ENCODE measurements around the gene HS3ST5. TPM values are rescaled to one million over a fixed set of nuclear protein-coding genes. Genes with fewer than 3 reads are reported as not detected.
A peak's percentile ranks its signal among the peaks of the same experiment; 100 is the strongest.

HS3ST5 gene
- total RNA-seq, 2 donors from 2014 or later: 0.31 to 2.0 TPM

DNA sequence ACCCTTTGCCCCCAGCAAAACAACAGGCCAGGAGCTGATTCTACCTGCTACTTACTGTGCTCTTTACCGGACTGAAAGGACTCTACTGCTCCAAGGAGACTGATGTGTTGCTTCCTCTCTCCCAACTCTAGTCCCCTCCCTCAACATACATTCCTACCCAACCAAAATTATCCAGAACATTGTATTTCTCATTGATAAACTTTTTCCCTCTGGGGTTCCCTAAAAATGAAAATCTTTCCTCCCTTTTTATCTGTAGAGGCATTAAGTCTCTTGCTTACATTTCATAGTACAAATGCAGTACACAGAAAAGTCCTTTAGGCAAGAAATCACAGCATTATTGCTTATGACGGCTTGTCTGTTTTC is 940 bp upstream of the HS3ST5 start:
- H3K36me3 Mint-ChIP-seq (ENCODE audit: low read depth): no peaks in the 10 kb centered on the region

DNA sequence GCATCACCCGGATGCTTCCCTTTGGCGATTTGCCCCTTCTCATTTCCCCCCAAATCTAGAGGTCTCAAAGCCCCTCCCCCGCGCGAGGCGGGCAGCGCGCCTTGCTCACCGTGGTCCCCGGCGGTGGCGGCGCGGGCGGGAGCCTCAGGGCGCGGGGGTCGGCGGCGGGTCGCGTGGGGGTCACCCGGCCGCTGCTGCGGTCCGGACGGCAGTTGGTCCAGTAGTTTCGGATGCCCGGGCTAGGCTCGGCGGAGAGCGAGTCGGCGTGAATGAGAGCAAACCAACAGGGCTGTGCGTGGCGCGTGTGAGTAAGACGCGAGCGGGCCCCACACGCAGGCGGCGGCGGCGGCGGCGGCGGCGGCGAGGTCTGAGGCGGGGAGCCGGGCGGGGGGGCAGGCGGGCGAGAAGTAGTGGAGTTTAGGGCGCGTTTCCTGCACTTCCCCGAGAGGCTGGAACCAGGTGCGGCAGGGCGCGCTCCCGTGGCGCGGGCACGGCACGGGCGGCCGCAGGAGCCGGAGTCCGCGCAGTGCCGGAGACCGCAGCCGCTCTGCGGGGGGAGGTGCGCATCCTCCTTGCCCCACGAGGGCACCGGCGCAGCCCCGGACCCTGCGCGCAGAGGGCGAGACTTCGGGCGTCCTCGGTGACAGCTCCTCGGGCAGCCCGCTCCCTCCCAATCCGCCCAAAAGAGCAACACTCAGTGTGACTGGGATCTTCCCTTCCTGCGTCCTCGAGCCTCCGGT is 567 bp downstream of the HS3ST5 start:
- Mint-ChIP-seq H3K27ac (no peak overlapping the region), H3K36me3 (ENCODE audit: low read depth) (no peaks in the 10 kb centered on the region), H3K4me1 (peaks cover 27% of the 10 kb centered on the region), H3K4me3 (peak overlapping the region; percentile 76), H3K9me3 (no peaks in the 10 kb centered on the region), H3K27me3 (ENCODE audit: insufficient read depth) (peaks cover 25% of the 10 kb centered on the region)
- Histone ChIP-seq H3K9me3 (ENCODE audit: control insufficient read depth, low read length) (no peaks in the 10 kb centered on the region), H3K4me1 (ENCODE audit: control insufficient read depth, insufficient read depth, low read length) (no peaks in the 10 kb centered on the region), H3K27ac (ENCODE audit: low read depth, low read length) (no peak overlapping the region), H3K27me3 (ENCODE audit: control insufficient read depth, insufficient read depth, low read length, poor library complexity, severe bottlenecking) (peaks cover 11% of the 10 kb centered on the region), H3K4me3 (ENCODE audit: low read length) (peak overlapping the region; percentile 87), H3K9ac (ENCODE audit: extremely low read depth, low read length, poor library complexity, severe bottlenecking) (no peak overlapping the region), H3K36me3 (ENCODE audit: control insufficient read depth, insufficient read depth, low read length) (no peaks in the 10 kb centered on the region)
- 0% methylated on average over 21 to 92 of the region's 92 CpGs for WGBS, 2 experiments (ENCODE audit: insufficient coverage in 1 of 2, insufficient read length in 1 of 2)
- TF ChIP-seq, protein P1, sequence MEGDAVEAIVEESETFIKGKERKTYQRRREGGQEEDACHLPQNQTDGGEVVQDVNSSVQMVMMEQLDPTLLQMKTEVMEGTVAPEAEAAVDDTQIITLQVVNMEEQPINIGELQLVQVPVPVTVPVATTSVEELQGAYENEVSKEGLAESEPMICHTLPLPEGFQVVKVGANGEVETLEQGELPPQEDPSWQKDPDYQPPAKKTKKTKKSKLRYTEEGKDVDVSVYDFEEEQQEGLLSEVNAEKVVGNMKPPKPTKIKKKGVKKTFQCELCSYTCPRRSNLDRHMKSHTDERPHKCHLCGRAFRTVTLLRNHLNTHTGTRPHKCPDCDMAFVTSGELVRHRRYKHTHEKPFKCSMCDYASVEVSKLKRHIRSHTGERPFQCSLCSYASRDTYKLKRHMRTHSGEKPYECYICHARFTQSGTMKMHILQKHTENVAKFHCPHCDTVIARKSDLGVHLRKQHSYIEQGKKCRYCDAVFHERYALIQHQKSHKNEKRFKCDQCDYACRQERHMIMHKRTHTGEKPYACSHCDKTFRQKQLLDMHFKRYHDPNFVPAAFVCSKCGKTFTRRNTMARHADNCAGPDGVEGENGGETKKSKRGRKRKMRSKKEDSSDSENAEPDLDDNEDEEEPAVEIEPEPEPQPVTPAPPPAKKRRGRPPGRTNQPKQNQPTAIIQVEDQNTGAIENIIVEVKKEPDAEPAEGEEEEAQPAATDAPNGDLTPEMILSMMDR (conservative IDR thresholded peaks at IDR 0.05): no peak
- peak; percentile 83 for DNase-seq

More for the DNA sequence above, 940 bp upstream of the HS3ST5 start:
- no peaks in the 10 kb centered on the region for H3K36me3 ChIP-seq (ENCODE audit: control insufficient read depth, insufficient read depth, low read length)
- DNase-seq: no peak
- Mint-ChIP-seq H3K4me1 (peaks cover 27% of the 10 kb centered on the region), H3K9me3 (no peaks in the 10 kb centered on the region), H3K27ac (no peak overlapping the region), H3K4me3 (peak overlapping the region; percentile 76), H3K27me3 (ENCODE audit: insufficient read depth) (peaks cover 25% of the 10 kb centered on the region)
- peak overlapping the region; percentile 85 for H3K4me3 ChIP-seq (ENCODE audit: low read length)
- WGBS, 2 experiments (ENCODE audit: insufficient coverage in 1 of 2, insufficient read length in 1 of 2): 0 to 46% methylated on average over 1 to 2 of the region's 2 CpGs
- no peak overlapping the region for H3K27ac ChIP-seq (ENCODE audit: low read depth, low read length)
- H3K9ac ChIP-seq (ENCODE audit: extremely low read depth, low read length, poor library complexity, severe bottlenecking): no peak overlapping the region
- TF ChIP-seq, protein P1 (conservative IDR thresholded peaks at IDR 0.05): no peak
- no peaks in the 10 kb centered on the region for H3K9me3 ChIP-seq (ENCODE audit: control insufficient read depth, low read length)
- peaks cover 11% of the 10 kb centered on the region for H3K27me3 ChIP-seq (ENCODE audit: control insufficient read depth, insufficient read depth, low read length, poor library complexity, severe bottlenecking)
- H3K4me1 ChIP-seq (ENCODE audit: control insufficient read depth, insufficient read depth, low read length): no peaks in the 10 kb centered on the region

DNA sequence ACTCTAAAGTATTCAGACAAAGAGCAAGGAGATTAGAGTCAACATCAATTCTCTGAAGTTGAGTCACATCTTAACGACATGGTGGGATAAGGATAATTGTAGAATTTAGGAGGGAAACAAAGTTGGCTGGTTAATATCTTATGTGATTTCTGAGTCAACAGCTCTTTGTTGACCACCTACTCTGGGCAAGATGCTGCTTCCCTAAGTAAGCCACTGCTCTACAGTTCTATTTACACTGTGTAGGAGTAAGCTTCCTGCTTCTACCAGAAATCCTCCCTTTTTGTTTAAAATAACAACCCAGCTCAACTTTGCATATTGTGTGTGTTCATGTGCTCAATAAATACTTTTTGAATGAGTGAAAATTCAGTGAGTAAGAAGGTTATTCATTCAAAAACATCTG is 3.1 kb downstream of the HS3ST5 start:
- no peak overlapping the region for H3K4me3 ChIP-seq (ENCODE audit: low read length)
- Mint-ChIP-seq H3K4me1 (peaks cover 27% of the 10 kb centered on the region), H3K27me3 (ENCODE audit: insufficient read depth) (peaks cover 19% of the 10 kb centered on the region)

More for the DNA sequence above, 3.1 kb downstream of the HS3ST5 start:
- H3K27ac Mint-ChIP-seq: no peak overlapping the region
- WGBS, 2 experiments (ENCODE audit: insufficient coverage in 1 of 2, insufficient read length in 1 of 2): 7 to 33% methylated on average over 1 of the region's 1 CpG
- Histone ChIP-seq H3K4me1 (ENCODE audit: control insufficient read depth, insufficient read depth, low read length) (no peaks in the 10 kb centered on the region), H3K36me3 (ENCODE audit: control insufficient read depth, insufficient read depth, low read length) (no peaks in the 10 kb centered on the region), H3K27ac (ENCODE audit: low read depth, low read length) (no peak overlapping the region), H3K9me3 (ENCODE audit: control insufficient read depth, low read length) (no peaks in the 10 kb centered on the region), H3K9ac (ENCODE audit: extremely low read depth, low read length, poor library complexity, severe bottlenecking) (no peak overlapping the region), H3K27me3 (ENCODE audit: control insufficient read depth, insufficient read depth, low read length, poor library complexity, severe bottlenecking) (peaks cover 11% of the 10 kb centered on the region)
- H3K4me3 Mint-ChIP-seq: no peak overlapping the region
- no peaks in the 10 kb centered on the region for H3K9me3 Mint-ChIP-seq
- TF ChIP-seq, protein P1 (conservative IDR thresholded peaks at IDR 0.05): no peak
- no peak for DNase-seq
- no peaks in the 10 kb centered on the region for H3K36me3 Mint-ChIP-seq (ENCODE audit: low read depth)

All from endodermal cell (in vitro differentiated cells).